ENCODE results near the gene PLCH2. TPM values are rescaled to one million over a fixed set of nuclear protein-coding genes. Genes with fewer than 3 reads are reported as not detected.

Gene PLCH2
- polyA plus RNA-seq, 1 donor from 2014 or later: 5.7 TPM

DNA sequence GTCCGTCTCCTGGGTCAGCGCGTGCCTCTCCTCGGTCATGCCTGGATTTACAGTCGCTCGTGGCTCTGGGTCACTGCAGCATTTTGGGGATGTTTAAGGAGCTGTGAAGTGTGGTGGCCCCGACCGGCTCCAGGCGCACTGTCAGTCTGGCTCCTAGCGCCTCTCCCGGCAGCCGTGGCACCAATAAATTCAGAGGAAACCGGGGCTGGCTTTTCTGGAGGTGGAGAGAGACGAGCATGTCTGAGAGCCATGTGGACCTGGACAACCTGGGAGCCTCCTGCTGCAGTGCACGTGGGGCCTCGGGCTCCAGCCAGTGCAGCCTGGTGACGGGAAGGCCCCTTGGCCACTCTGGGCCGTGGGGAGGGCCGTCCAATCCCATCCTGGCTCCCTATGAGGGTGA lies 17.1 kb downstream of the PLCH2 start:
- no peaks in the 10 kb centered on the region for H3K27me3 ChIP-seq (ENCODE audit: insufficient read depth, low read depth, low read length)
- TF ChIP-seq RAD21 (conservative IDR thresholded peaks at IDR 0.05): no peak
- TF ChIP-seq REST (IDR thresholded peaks at IDR 0.05; ENCODE audit: borderline replicate concordance): no peak
- TF ChIP-seq EP300 (conservative IDR thresholded peaks at IDR 0.05; ENCODE audit: poor library complexity, severe bottlenecking): no peak
- TF ChIP-seq EZH2 (IDR thresholded peaks at IDR 0.05; ENCODE audit: borderline replicate concordance, insufficient read depth, low read length, poor library complexity, severe bottlenecking): no peak
- TF ChIP-seq, protein P1, sequence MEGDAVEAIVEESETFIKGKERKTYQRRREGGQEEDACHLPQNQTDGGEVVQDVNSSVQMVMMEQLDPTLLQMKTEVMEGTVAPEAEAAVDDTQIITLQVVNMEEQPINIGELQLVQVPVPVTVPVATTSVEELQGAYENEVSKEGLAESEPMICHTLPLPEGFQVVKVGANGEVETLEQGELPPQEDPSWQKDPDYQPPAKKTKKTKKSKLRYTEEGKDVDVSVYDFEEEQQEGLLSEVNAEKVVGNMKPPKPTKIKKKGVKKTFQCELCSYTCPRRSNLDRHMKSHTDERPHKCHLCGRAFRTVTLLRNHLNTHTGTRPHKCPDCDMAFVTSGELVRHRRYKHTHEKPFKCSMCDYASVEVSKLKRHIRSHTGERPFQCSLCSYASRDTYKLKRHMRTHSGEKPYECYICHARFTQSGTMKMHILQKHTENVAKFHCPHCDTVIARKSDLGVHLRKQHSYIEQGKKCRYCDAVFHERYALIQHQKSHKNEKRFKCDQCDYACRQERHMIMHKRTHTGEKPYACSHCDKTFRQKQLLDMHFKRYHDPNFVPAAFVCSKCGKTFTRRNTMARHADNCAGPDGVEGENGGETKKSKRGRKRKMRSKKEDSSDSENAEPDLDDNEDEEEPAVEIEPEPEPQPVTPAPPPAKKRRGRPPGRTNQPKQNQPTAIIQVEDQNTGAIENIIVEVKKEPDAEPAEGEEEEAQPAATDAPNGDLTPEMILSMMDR (IDR thresholded peaks at IDR 0.05; ENCODE audit: poor library complexity, severe bottlenecking): no peak
- TF ChIP-seq POLR2AphosphoS5 (IDR thresholded peaks at IDR 0.05): no peak
- no peak for TF ChIP-seq MXI1 (conservative IDR thresholded peaks at IDR 0.05; ENCODE audit: poor library complexity, severe bottlenecking)
- TF ChIP-seq TAF1 (IDR thresholded peaks at IDR 0.05; ENCODE audit: low read depth): no peak
- TF ChIP-seq SMC3 (conservative IDR thresholded peaks at IDR 0.05; ENCODE audit: poor library complexity): no peak
- H3K27ac ChIP-seq (ENCODE audit: low read length): no peak overlapping the region
- no peaks in the 10 kb centered on the region for H3F3A ChIP-seq (ENCODE audit: insufficient read depth, low read length, poor library complexity, severe bottlenecking)
- H3K4me3 ChIP-seq (ENCODE audit: low read length): no peak overlapping the region
- no peaks in the 10 kb centered on the region for H3K79me2 ChIP-seq (replicated peaks; ENCODE audit: insufficient read depth, low read length)
- no peak overlapping the region for H3K4me2 ChIP-seq (ENCODE audit: low read length)
- H3K9ac ChIP-seq (ENCODE audit: low read length): no peak overlapping the region
- H3K9me3 ChIP-seq (ENCODE audit: low read length): no peaks in the 10 kb centered on the region
- no peaks in the 10 kb centered on the region for H3K9me2 ChIP-seq (ENCODE audit: insufficient read depth, low read length)
- no peak overlapping the region for H2AFZ ChIP-seq (ENCODE audit: low read depth, low read length)
- no peaks in the 10 kb centered on the region for H4K20me1 ChIP-seq (ENCODE audit: insufficient read depth)
- no peaks in the 10 kb centered on the region for H3K36me3 ChIP-seq (ENCODE audit: insufficient read depth, low read length)

DNA sequence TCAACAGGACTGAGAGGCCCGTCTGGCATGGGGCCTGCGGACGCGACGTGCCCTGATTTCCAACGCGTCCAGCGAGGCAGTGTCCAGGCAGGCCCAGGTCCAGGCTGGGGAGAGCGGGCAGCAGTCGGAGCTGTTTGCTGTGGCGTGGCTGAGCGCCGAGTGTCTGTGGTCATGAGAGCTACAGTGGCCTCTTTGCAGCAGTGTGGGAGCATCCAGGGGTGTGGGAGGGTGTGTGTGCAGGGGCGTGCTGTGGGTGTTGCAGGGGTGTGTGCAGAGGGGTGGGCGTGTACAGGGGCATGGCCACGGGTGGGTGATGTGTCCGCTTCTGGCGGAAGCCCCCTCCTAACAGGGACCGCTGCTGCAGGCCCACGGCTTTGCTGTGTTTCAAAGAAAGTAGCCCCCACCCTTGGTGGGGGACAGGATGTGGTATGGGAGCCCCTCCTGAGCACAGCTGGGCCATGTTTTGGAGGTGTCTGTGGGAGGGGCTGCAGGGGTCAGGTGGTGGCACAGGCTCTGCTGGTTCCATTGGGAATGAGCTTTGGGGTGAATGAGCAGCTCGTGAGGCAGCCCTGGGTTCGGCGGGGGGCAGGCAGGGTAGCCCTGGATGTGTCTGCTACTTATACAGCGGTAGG lies 17.7 kb downstream of the PLCH2 start:
- Histone ChIP-seq H4K20me1 (ENCODE audit: insufficient read depth) (no peaks in the 10 kb centered on the region), H3K4me3 (ENCODE audit: low read length) (no peak overlapping the region), H3K4me2 (ENCODE audit: low read length) (no peak overlapping the region), H2AFZ (ENCODE audit: low read depth, low read length) (no peak overlapping the region), H3K9ac (ENCODE audit: low read length) (no peak overlapping the region), H3K36me3 (ENCODE audit: insufficient read depth, low read length) (no peaks in the 10 kb centered on the region), H3K9me2 (ENCODE audit: insufficient read depth, low read length) (no peaks in the 10 kb centered on the region), H3K9me3 (ENCODE audit: low read length) (no peaks in the 10 kb centered on the region), H3F3A (ENCODE audit: insufficient read depth, low read length, poor library complexity, severe bottlenecking) (no peaks in the 10 kb centered on the region), H3K27ac (ENCODE audit: low read length) (no peak overlapping the region), H3K79me2 (replicated peaks; ENCODE audit: insufficient read depth, low read length) (no peaks in the 10 kb centered on the region), H3K27me3 (ENCODE audit: insufficient read depth, low read depth, low read length) (no peaks in the 10 kb centered on the region)
- TF ChIP-seq REST (IDR thresholded peaks at IDR 0.05; ENCODE audit: borderline replicate concordance) (no peak), MXI1 (conservative IDR thresholded peaks at IDR 0.05; ENCODE audit: poor library complexity, severe bottlenecking) (no peak), POLR2AphosphoS5 (IDR thresholded peaks at IDR 0.05) (no peak), RAD21 (conservative IDR thresholded peaks at IDR 0.05) (no peak), EP300 (conservative IDR thresholded peaks at IDR 0.05; ENCODE audit: poor library complexity, severe bottlenecking) (no peak), EZH2 (IDR thresholded peaks at IDR 0.05; ENCODE audit: borderline replicate concordance, insufficient read depth, low read length, poor library complexity, severe bottlenecking) (no peak)
- TF ChIP-seq, protein P1 (IDR thresholded peaks at IDR 0.05; ENCODE audit: poor library complexity, severe bottlenecking): no peak
